DND-41 (cell line): ENCODE measurements around the gene EXOC3L2.

Experiments
- CTCF ChIP-seq: IDR thresholded peaks from 2 replicates; pipeline ENCODE4 v1.5.1; 2012; ENCODE audit warnings: borderline replicate concordance, low read length, moderate library complexity, mild to moderate bottlenecking; ENCODE audit not compliant: poor library complexity, severe bottlenecking; ENCODE audit errors: extremely low read depth
- EZH2 ChIP-seq: IDR thresholded peaks from 3 replicates; pipeline ENCODE4 v1.6.1; 2012; ENCODE audit warnings: borderline replicate concordance, low read depth, mild to moderate bottlenecking, moderate library complexity, low read length, inconsistent platforms; ENCODE audit not compliant: severe bottlenecking

GRCh38 chr19:45244133-45244794 is 943 bp downstream of the EXOC3L2 start:
- TF ChIP-seq CTCF, result no peak
- no peak for TF ChIP-seq EZH2
